ENCODE results near the gene AIPL1. TPM values are rescaled to one million over a fixed set of nuclear protein-coding genes. Genes with fewer than 3 reads are reported as not detected.
A peak's percentile ranks its signal among the peaks of the same experiment; 100 is the strongest.

Gene AIPL1
- total RNA-seq, 2 experiments from 2014 or later, result not detected

DNA sequence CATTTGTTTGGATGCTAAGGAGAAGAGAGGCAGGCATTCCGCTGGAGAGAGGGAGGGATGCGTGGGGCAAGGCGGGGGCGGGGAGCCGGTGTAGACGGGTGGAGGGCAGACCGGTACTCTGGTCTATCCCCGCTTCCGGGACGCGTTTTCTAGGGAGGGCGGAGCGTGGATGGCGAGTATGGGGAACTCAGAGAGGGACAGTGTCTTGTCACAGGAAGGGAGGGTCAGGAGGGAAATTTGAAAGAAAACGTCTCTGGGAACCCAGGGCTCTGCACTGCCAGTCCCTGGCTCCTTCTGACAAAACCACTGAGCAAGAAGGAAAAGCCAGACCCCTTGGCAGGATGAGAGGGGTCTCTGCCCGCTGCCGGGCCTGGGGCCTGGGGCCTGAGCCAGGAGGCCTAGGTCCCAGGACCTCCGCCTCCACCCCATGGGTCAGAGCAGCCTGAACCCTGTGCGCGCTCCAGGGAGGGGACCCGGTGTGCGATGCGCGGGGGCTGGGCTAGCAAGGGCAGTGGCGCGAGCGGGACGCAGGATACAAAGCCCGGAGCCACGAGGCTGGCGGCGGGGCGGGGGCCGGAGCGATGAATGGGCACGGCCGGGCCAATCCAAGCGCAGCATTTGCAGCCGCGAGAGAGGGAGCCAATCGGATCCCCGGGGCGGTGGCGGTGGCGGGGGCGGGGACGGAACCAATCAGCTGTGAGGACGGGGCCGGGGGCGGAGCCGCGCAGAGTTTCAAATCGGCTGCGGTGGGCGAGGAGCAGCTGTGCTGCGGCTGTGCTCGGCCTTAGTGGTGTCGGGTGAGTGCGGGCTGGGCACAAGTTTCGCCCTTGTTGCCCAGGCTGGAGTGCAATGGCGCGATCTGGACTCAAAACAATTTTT lies 9.0 kb upstream of the AIPL1 start, which contains the start of gene PIMREG:
TSS of gene PIMREG (plus strand) at position 764 of the 879 bp plus-strand sequence. CDS start 656 bp downstream, outside the sequence.
- H3K27me3 Mint-ChIP-seq, result peaks cover 7% of the 10 kb centered on the region
- CTCF ChIA-PET, result interaction anchor here (0.7 to 2.6 kb wide), 3 partner anchors 7 to 862 kb away, joined by 3 to 8 read pairs (median 4); no protein-coding TSS in a partner anchor
- H3K9me3 Mint-ChIP-seq (ENCODE audit: low read depth), result no peaks in the 10 kb centered on the region
- POLR2A ChIA-PET, result interaction anchor here (0.6 kb wide), 1 partner anchor 375 kb away, joined by 5 read pairs; no protein-coding TSS in a partner anchor
- H3K27ac Mint-ChIP-seq, result peak within 1 kb of the TSS; percentile 90
- H3K36me3 Mint-ChIP-seq (ENCODE audit: low read depth), result no peaks in the 10 kb centered on the region
- ATAC-seq (peak; percentile 98), DNase-seq (peak; percentile 97)
- peak within 1 kb of the TSS; percentile 77 for H3K4me3 Mint-ChIP-seq
- intact Hi-C loops (cut with DNase I, micrococcal nuclease), result loop anchor here in 1 of 2 experiments (1.0 to 5.0 kb wide), 6 partner anchors 69 to 1252 kb away; partner anchors contain the start of genes C17orf100, DERL2, MED31 and MIS12
- peaks cover 12% of the 10 kb centered on the region for H3K4me1 Mint-ChIP-seq

DNA sequence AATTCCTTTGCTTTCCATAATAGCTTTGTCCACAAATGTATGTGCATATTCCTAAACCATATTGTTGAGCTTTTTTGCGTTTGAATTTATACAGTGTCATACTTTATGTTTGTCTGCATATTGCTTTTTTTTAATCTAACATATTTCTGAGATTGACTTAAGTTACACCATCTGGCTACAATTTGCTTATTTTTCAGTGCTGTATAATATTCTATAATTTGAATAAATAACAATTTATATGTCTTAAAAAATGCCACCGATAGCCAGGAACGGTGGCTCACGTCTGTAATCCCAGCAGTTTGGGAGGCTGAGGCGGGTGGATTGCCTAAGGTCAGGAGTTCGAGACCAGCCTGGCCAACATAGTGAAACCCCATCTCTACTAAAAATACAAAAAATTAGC lies 7.9 kb upstream of the AIPL1 start:
- no peak for ATAC-seq
- no peak overlapping the region for H3K4me3 Mint-ChIP-seq

DNA sequence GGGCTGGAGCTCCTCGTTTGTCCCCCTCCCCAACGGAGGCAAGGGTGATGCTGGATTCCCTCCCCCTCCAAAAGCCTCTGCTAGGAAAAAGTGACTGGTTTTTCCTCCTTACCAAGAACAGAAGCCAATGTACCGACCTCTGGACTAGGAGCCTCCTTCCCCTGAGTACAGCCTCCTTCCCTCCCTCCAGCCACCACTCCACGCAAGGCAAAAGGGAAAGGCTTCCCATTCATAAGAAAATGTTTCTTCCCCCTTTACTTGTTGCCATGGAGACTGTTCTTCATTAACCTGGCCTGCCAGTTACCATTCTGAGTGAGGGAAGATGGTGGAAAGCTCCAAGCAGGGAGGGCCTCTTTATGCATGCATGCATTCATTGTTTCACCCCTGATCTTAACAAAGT lies 5.0 kb upstream of the AIPL1 start:
- peaks cover 12% of the 10 kb centered on the region for H3K4me1 Mint-ChIP-seq
- H3K36me3 Mint-ChIP-seq (ENCODE audit: low read depth), result no peaks in the 10 kb centered on the region
- no peak overlapping the region for H3K27ac Mint-ChIP-seq
- CTCF ChIA-PET, result interaction anchor here (0.6 to 1.4 kb wide), 5 partner anchors 14 to 1357 kb away, joined by 3 to 5 read pairs (median 3); no protein-coding TSS in a partner anchor
- no peak for DNase-seq
- ATAC-seq, result no peak
- POLR2A ChIA-PET, result no interaction called here
- H3K27me3 Mint-ChIP-seq, result peaks cover 15% of the 10 kb centered on the region
- H3K4me3 Mint-ChIP-seq, result no peak overlapping the region
- H3K9me3 Mint-ChIP-seq (ENCODE audit: low read depth), result no peaks in the 10 kb centered on the region
- intact Hi-C loops (cut with DNase I, micrococcal nuclease), result loop anchor here in 1 of 2 experiments (5.0 kb wide), 2 partner anchors 317 to 1248 kb away; partner anchors contain the start of genes XAF1 and ZNF594

More for the DNA sequence above, 7.9 kb upstream of the AIPL1 start:
- Mint-ChIP-seq H3K27ac (no peak overlapping the region), H3K4me1 (peaks cover 12% of the 10 kb centered on the region), H3K9me3 (ENCODE audit: low read depth) (no peaks in the 10 kb centered on the region), H3K36me3 (ENCODE audit: low read depth) (no peaks in the 10 kb centered on the region), H3K27me3 (peaks cover 8% of the 10 kb centered on the region)
- intact Hi-C loops (cut with DNase I, micrococcal nuclease), result loop anchor here in 1 of 2 experiments (5.0 kb wide), 2 partner anchors 315 to 1250 kb away; partner anchors contain the start of genes XAF1 and ZNF594
- ChIA-PET CTCF (interaction anchor here (0.6 kb wide), 2 partner anchors 27 to 73 kb away, joined by 3 to 5 read pairs; no protein-coding TSS in a partner anchor), POLR2A (no interaction called here)
- no peak for DNase-seq

- H3K36me3 Mint-ChIP-seq (ENCODE audit: low read depth), result no peaks in the 10 kb centered on the region
- H3K9me3 Mint-ChIP-seq (ENCODE audit: low read depth), result no peaks in the 10 kb centered on the region
- ATAC-seq (no peak), DNase-seq (no peak)
- POLR2A ChIA-PET, result no interaction called here
- H3K4me1 Mint-ChIP-seq, result no peaks in the 10 kb centered on the region
- H3K4me3 Mint-ChIP-seq, result no peak overlapping the region
- CTCF ChIA-PET, result no interaction called here
- H3K27me3 Mint-ChIP-seq, result peaks cover 12% of the 10 kb centered on the region
- intact Hi-C loops (cut with DNase I, micrococcal nuclease), result no loop called here
- H3K27ac Mint-ChIP-seq, result no peak overlapping the region
Observed at GRCh38 chr17:6437956-6438355, 3.0 kb upstream of the AIPL1 start.

DNA sequence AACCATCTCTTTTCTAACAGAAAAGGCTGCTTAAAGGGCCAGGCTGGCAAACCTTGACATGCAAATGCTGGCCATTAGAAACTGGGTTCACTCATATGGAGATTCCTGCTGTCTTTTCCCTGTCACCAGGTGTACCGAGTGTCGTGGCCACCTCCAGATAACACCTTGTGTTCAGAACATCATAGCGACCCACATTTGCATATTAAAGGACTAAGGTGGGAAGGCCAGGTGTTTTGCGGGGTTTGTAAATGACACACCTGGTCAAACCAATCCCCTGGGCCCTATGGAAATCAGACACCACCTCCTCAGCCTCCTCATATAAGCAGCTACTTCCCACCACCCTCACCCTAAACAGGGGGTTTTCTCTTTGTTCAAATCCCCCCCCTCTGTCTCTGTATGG lies 2.5 kb upstream of the AIPL1 start:
- no peaks in the 10 kb centered on the region for H3K36me3 Mint-ChIP-seq (ENCODE audit: low read depth)
- ChIA-PET CTCF (no interaction called here), POLR2A (no interaction called here)
- intact Hi-C loops (cut with DNase I, micrococcal nuclease), result no loop called here
- no peaks in the 10 kb centered on the region for H3K4me1 Mint-ChIP-seq
- ATAC-seq (no peak), DNase-seq (no peak)
- H3K27me3 Mint-ChIP-seq, result peaks cover 12% of the 10 kb centered on the region
- H3K9me3 Mint-ChIP-seq (ENCODE audit: low read depth), result no peaks in the 10 kb centered on the region
- H3K4me3 Mint-ChIP-seq, result no peak overlapping the region
- H3K27ac Mint-ChIP-seq, result no peak overlapping the region

DNA sequence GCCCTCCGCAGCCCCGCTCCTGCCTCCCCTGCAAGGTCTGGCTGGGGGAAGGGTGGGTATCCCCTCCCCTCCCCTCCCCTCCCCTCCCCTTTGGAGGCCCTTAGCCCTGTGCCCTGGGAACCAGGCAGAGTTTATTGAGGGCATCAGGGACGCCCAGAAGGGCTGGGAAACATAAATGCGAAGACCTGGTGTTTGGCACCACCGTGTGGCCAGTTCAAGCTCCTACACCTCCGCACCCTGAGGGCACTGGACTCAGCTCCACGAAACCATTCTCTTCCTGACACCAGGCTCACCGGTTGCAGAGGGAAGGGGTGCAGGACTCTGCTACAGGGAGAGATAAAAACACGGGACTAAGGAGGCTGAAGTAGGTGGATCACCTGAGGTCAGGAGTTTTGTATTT lies 1.0 kb upstream of the AIPL1 start:
- Mint-ChIP-seq H3K27ac (no peak overlapping the region), H3K4me1 (no peaks in the 10 kb centered on the region), H3K27me3 (peaks cover 12% of the 10 kb centered on the region), H3K4me3 (no peak overlapping the region), H3K9me3 (ENCODE audit: low read depth) (peaks cover 5% of the 10 kb centered on the region), H3K36me3 (ENCODE audit: low read depth) (peaks cover 4% of the 10 kb centered on the region)
- ChIA-PET CTCF (interaction anchor here (0.6 to 1.6 kb wide), 14 partner anchors 9 to 997 kb away, joined by 3 to 8 read pairs (median 4); partner anchors contain the start of genes C1QBP and PIMREG), POLR2A (no interaction called here)
- DNase-seq, result peak; percentile 78
- intact Hi-C loops (cut with DNase I, micrococcal nuclease), result loop anchor here (1.0 kb wide), 1 partner anchor 849 kb away; no protein-coding TSS in a partner anchor
- ATAC-seq, result peak; percentile 97

DNA sequence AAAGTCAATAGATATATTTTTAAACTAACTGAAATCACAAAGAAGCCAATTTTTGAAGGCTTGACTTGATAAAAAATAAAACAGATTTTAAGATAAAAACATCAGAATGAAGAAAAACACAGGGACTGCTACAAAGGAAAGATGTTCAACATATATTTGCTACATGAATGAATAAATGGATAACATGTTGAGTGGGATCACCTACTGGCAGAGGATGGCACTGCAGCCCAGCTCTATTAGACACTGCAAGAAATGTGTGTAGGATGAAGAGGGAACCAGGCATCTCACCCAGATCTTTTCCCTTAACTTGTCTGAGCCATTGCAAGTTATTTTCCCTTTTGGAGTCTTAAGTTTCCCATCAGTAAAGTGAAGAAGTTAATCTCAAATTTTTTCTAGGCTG lies 4.2 kb downstream of the AIPL1 start:
- Mint-ChIP-seq H3K4me3 (no peak overlapping the region), H3K27ac (no peak overlapping the region), H3K27me3 (peaks cover 8% of the 10 kb centered on the region), H3K9me3 (ENCODE audit: low read depth) (peaks cover 10% of the 10 kb centered on the region), H3K36me3 (ENCODE audit: low read depth) (peaks cover 6% of the 10 kb centered on the region), H3K4me1 (peaks cover 17% of the 10 kb centered on the region)
- POLR2A ChIA-PET, result interaction anchor here (0.6 kb wide), 1 partner anchor 1359 kb away, joined by 9 read pairs; no protein-coding TSS in a partner anchor
- no peak for ATAC-seq
- CTCF ChIA-PET, result interaction anchor here (0.7 kb wide), 1 partner anchor 13 kb away, joined by 4 read pairs; the partner anchor contains the start of gene PIMREG
- peak; percentile 37 for DNase-seq
- intact Hi-C loops (cut with DNase I, micrococcal nuclease), result no loop called here

- DNase-seq (no peak), ATAC-seq (no peak)
- intact Hi-C loops (cut with DNase I, micrococcal nuclease), result loop anchor here (10.0 kb wide), 2 partner anchors 364 to 634 kb away; no protein-coding TSS in a partner anchor
- ChIA-PET CTCF (no interaction called here), POLR2A (no interaction called here)
- H3K27me3 Mint-ChIP-seq, result peaks cover 8% of the 10 kb centered on the region
- no peak overlapping the region for H3K27ac Mint-ChIP-seq
- no peak overlapping the region for H3K4me3 Mint-ChIP-seq
- peaks cover 10% of the 10 kb centered on the region for H3K9me3 Mint-ChIP-seq (ENCODE audit: low read depth)
- peaks cover 17% of the 10 kb centered on the region for H3K4me1 Mint-ChIP-seq
- H3K36me3 Mint-ChIP-seq (ENCODE audit: low read depth), result peaks cover 6% of the 10 kb centered on the region
Observed at GRCh38 chr17:6429266-6429665, 5.7 kb downstream of the AIPL1 start.

DNA sequence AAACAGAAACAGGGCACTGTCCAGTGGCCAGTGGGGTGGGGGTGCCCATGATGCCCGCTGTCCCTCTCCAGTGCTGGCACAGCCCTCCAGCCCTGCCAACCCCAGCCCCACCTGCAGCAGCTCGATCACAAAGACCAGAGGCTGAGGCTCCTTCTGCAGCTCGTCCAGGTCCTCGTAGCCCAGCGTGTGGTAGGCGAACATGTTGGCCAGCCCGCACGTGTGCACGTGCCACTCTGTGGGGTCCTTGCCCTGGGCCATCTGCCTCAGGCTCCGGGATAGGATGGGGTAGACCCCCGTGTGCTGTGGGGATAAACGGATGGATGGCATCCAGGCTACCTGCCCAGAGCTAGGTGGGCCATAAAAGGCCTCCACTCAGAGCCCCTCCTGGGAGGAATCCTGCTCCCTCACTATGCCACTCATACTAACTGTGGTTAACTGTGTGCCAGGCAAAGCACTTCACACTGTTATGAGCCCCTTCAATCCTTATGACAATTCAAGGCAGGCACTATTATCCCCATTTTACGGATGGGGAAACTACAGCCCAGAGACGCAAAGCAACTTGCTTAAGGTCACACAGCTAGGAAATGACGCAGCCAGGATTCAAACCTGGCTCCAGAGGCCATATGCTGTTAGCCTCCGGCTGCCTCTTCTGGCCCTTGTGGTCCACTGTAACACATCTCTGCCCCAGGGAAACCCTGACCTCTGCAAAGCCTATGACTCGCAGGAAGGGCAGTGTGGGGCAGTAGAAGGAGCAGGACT lies 6.5 kb downstream of the AIPL1 start:
- no peak overlapping the region for H3K4me3 Mint-ChIP-seq
- peaks cover 10% of the 10 kb centered on the region for H3K27me3 Mint-ChIP-seq
- DNase-seq (no peak), ATAC-seq (no peak)
- intact Hi-C loops (cut with DNase I, micrococcal nuclease), result loop anchor here (10.0 kb wide), 2 partner anchors 364 to 634 kb away; no protein-coding TSS in a partner anchor
- no peak overlapping the region for H3K27ac Mint-ChIP-seq
- H3K4me1 Mint-ChIP-seq, result peaks cover 17% of the 10 kb centered on the region
- POLR2A ChIA-PET, result no interaction called here
- peaks cover 6% of the 10 kb centered on the region for H3K36me3 Mint-ChIP-seq (ENCODE audit: low read depth)
- CTCF ChIA-PET, result no interaction called here
- peaks cover 10% of the 10 kb centered on the region for H3K9me3 Mint-ChIP-seq (ENCODE audit: low read depth)

DNA sequence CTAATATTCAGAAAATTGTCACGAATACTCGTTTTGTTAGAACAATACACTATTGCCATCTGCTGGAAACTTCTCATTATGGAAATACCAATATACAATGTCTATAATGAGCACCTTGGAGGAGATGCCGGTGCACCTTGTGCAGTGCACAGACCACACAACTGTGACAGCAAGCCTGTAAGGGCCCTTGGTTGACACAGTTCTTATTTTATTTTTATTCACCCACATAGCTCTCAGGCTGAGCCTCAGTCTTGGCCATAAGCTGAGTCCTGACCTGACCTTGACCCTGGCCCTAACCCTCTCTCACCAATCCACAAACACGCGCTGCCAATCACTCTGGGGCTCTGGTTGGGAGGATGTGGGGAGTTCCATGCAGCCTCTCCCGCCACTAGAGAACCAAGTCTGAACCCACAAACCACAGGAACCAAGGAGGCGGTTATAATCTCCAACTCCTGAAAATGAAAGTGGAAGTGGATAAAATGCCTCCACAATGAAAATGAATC lies 7.6 kb downstream of the AIPL1 start:
- H3K4me1 Mint-ChIP-seq, result peaks cover 17% of the 10 kb centered on the region
- peak overlapping the region; percentile 47 for H3K27ac Mint-ChIP-seq
- intact Hi-C loops (cut with DNase I, micrococcal nuclease), result loop anchor here (1.0 to 10.0 kb wide), 5 partner anchors 53 to 841 kb away; no protein-coding TSS in a partner anchor
- H3K27me3 Mint-ChIP-seq, result peaks cover 13% of the 10 kb centered on the region
- ATAC-seq, result peak; percentile 80
- peaks cover 6% of the 10 kb centered on the region for H3K36me3 Mint-ChIP-seq (ENCODE audit: low read depth)
- peaks cover 10% of the 10 kb centered on the region for H3K9me3 Mint-ChIP-seq (ENCODE audit: low read depth)
- POLR2A ChIA-PET, result no interaction called here
- H3K4me3 Mint-ChIP-seq, result peak overlapping the region; percentile 40
- CTCF ChIA-PET, result no interaction called here
- DNase-seq, result peak; percentile 77
